Activated CD8-positive, alpha-beta memory T cell treated with anti-CD3 and anti-CD28 coated beads, Interleukin-2, amount 50 U/mL, for 1 hour (primary cell): ENCODE results near the gene MRPL2.
A peak's percentile ranks its signal among the peaks of the same experiment; 100 is the strongest.

Experiments
- DNase-seq: peaks from one replicate; pipeline ENCODE4 v3.0.0-alpha.2; 2020; ENCODE audit errors: extremely low read depth

Gene MRPL2

GRCh38 chr6:43059168-43060033, at the start of gene MRPL2, which contains the start of gene KLC4:
Gene MRPL2, minus strand, starts transcription at chr6:43059434. Its CDS starts 53 bp downstream, at chr6:43059381.
Gene KLC4, plus strand, starts transcription at chr6:43059631. Its CDS starts 1,705 bp downstream, at chr6:43061336.
- peak; percentile 95 for DNase-seq

- no peak for DNase-seq
Measured at GRCh38 chr6:43107344-43108062, 48.3 kb upstream of the MRPL2 start.

DNA sequence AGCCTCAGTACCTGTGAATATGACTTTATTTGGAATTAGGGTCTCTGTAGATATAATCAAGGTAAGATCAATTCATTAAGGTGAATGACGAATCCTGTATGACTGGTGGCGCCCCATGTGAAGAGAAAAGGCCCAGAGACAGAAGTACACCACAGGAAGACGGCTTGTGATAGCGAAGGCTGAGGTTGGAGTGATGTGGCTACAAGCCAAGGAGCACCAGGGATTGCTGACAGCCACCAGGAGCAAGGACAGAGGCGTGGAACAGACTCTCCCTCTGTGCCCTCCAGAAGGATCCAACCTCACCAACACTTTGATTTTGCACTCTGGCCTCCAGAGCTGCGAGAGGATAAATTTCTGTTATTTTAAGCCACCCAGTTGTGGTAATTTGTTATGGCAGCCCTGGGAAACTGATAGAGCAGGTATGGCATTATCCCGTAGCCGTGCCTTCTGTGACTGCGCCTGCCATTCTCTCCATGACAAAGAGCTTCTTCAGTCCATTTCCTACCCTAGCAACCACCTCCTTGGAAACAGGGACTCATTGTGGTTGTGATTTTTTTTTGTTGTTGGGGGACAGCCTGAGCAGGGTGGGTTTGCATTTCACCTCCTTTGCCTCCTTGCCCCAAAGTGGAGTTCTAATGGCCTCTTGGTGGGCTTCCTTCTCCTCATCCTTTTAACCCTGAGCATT, 46.4 kb upstream of the MRPL2 start:
- no peak for DNase-seq

- no peak for DNase-seq
Measured at GRCh38 chr6:43103253-43103876, 44.1 kb upstream of the MRPL2 start.

- DNase-seq: no peak
Measured at GRCh38 chr6:43101497-43101896, 42.3 kb upstream of the MRPL2 start.

DNA sequence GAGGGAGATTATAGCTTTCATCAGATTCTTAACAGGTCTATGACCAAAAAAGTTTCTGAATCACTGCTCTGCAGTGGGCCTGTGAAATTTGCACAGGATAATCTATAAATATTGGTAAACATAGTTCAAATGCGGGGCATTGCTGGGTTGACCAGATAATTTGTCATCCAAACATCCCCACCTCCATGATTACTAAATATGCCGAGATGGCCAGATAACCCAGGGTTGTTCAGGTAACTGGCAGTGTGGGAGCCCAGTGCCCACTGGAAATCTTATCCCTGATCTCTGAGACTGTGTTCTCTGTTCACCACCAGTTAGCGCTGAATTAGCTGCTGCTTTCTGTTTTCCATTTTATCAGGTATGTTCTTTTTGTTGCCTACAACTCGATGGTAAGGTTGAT, 38.3 kb upstream of the MRPL2 start:
- DNase-seq: no peak

- no peak for DNase-seq
Measured at GRCh38 chr6:43097098-43097489, 37.9 kb upstream of the MRPL2 start.

DNA sequence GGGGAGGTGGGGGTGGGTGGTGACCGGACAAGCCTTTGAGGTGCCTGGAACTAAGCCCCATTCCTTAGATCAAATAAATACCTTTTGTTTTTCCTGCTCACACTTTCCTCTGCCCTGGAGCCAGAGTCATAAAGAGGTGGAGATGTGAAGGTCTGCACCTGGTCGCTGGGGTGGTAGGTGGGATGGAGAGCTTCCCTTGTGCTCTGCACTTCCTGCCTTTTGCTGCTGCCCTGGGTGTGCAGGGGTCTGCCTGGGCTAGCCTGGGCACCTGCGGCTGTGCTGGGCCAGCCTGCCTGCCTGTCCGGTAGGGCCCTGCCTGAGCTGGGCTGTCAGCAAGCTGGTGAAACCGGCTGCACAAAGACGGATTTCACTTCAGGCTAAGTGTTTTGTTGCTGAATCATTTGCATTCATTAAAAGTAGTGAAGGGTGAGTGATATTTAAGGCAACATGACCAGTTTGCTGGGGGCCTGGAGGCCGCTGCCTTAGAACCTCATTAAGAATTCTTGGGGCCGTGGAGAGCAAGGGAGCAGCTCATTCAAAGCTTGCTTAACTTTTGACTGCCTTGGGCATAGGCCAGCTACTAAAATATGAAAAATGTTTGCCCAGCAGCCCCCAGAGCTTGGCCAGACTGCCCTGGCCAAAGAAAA, 37.3 kb upstream of the MRPL2 start:
- DNase-seq: no peak

DNA sequence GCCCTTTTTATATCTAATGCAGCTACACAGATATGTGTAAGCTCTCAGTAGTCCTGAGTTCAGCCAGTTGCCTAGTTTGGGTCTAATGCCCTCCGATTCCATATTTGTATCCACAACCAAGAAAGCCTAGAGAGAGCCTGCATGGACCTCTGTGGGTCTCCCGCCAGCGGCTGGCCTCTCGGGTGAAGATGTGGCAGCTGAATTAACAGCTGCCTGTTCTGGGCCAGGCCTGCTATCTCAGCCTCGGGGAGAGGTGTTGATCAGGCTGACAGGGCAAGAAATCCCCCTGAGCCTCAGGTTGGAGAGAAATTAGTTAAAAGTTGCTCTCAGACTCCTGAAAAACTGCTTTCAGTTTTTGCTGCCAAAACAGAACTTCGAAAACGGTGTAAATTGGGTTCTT, 36.7 kb upstream of the MRPL2 start:
- DNase-seq: no peak

- no peak for DNase-seq
Measured at GRCh38 chr6:43093436-43094289, 34.4 kb upstream of the MRPL2 start.

DNA sequence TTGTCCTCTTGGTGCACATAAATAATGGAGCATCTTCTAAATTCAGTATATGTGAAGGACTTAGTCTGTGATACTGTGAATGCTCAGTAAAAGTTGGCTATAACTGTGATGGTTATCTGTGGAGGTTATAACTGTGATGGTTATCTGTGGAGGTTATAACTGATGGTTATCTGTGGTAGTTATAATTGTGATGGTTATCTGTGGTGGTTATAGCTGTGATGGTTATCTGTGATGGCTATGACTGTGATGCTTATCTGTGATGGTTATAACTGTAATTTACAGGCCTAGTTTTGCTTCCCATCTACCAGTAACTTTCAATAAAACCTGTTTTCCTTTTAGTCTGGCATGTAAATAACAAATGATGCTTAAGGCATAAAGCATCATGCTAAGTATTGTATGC, 33.4 kb upstream of the MRPL2 start:
- DNase-seq: no peak

GRCh38 chr6:43091436-43091991, 32.3 kb upstream of the MRPL2 start:
- no peak for DNase-seq

- no peak for DNase-seq
Measured at GRCh38 chr6:43091020-43091419, 31.8 kb upstream of the MRPL2 start.

DNA sequence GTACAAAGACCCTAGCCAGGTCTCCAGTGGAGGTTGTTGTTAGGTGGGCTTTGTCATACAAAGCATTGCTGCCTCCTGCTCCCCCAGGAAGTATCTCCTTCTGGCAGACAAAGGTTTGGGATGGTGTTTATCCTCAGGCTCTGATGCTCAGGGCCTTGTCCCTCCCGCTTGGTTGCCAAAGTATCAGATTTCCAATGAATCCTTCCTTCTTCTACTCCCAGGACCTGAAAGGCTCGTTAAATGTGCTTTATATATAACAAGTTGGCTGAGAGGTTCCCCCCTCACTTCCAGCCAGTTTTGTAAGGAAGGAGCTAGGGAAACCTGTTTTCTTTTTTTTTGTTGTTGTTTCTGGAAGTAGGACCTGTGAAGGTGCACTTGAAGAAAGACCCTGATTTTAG, 31.3 kb upstream of the MRPL2 start:
- DNase-seq: no peak

- DNase-seq: no peak
Measured at GRCh38 chr6:43089874-43090558, 30.8 kb upstream of the MRPL2 start.

GRCh38 chr6:43089467-43089866, 30.2 kb upstream of the MRPL2 start:
- DNase-seq: no peak

DNA sequence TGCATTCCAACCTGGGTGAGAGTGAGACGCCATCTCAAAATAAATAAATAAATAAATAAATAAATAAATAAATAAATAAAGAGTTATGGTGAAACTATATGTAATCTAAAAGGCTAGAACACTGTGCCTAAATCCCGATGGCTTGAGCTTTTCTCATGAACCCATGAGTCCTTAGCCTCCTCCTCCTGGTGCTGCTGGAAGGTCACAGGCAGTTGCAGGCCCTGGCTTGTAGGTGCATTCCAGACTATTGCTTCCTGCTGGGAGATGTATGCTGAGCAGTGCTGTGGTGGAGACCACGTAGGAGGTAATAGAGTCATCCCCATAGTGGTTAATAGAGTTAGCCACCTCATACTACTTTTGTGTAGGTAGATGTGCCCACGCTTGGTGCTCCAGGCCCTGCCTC, 29.4 kb upstream of the MRPL2 start:
- DNase-seq: no peak

GRCh38 chr6:43086022-43086658, 26.9 kb upstream of the MRPL2 start:
- no peak for DNase-seq
